GM23338 (cell line): ENCODE results near the gene C6orf89. TPM values are rescaled to one million over a fixed set of nuclear protein-coding genes. Genes with fewer than 3 reads are reported as not detected.

Source experiments
- polyA plus RNA-seq: library from polyadenylated mRNA; unstranded; fragments of >200 nt; fragmentation: Nextera tagmentation; extraction: Ambion mirVana; gene quantifications from 2 replicates; pipeline ENCODE4 v1.2.1, GENCODE V29; 2016
- total RNA-seq: library from RNA; depleted of rRNA; stranded (reverse); fragments of >200 nt; shearing (Covaris generic); gene quantifications from 2 replicates; pipeline ENCODE4 v1.2.3, GENCODE V29; 2014; rRNA removed

The C6orf89 gene
- total and polyA plus RNA-seq, 2 experiments from 2014 or later, result 3.7 to 7.9 TPM

Other genes starting within 250 kb of the C6orf89 start
- gene CDKN1A, start 207.2 kb upstream of the C6orf89 start, total RNA-seq, result 44.4 and 45.6 TPM in 2 replicates
- gene CDKN1A, start 207.2 kb upstream of the C6orf89 start, polyA plus RNA-seq, result 31.5 and 34.0 TPM in 2 replicates
- gene RAB44, start 188.1 kb upstream of the C6orf89 start, total RNA-seq, result not detected in 2 replicates
- gene RAB44, start 188.1 kb upstream of the C6orf89 start, polyA plus RNA-seq, result not detected in 2 replicates
- gene CPNE5, start 46.5 kb upstream of the C6orf89 start, total RNA-seq, result 0.12 and 0.14 TPM in 2 replicates
- gene CPNE5, start 46.5 kb upstream of the C6orf89 start, polyA plus RNA-seq, result 0.37 and 0.42 TPM in 2 replicates
- gene PPIL1, start 11.1 kb upstream of the C6orf89 start, total RNA-seq, result 79.4 and 82.9 TPM in 2 replicates
- 53.1 and 57.3 TPM in 2 replicates for gene PPIL1, start 11.1 kb upstream of the C6orf89 start, polyA plus RNA-seq
- not detected in 2 replicates for gene PI16, start 68.8 kb downstream of the C6orf89 start, total RNA-seq
- 0.17 and 0.50 TPM in 2 replicates for gene PI16, start 68.8 kb downstream of the C6orf89 start, polyA plus RNA-seq
- gene MTCH1, start 100.2 kb downstream of the C6orf89 start, total RNA-seq, result 261 and 271 TPM in 2 replicates
- gene MTCH1, start 100.2 kb downstream of the C6orf89 start, polyA plus RNA-seq, result 108 and 109 TPM in 2 replicates
- gene FGD2, start 119.7 kb downstream of the C6orf89 start, total RNA-seq, result 0.14 and 0.35 TPM in 2 replicates
- 0.13 and 0.16 TPM in 2 replicates for gene FGD2, start 119.7 kb downstream of the C6orf89 start, polyA plus RNA-seq